WTC11 (cell line): Measurements from ENCODE around the gene INTS11. TPM values are rescaled to one million over a fixed set of nuclear protein-coding genes. Genes with fewer than 3 reads are reported as not detected.

Experiments
- ATAC-seq: fragments of 200-7000 bp; cut with Tn5 transposase; 2 replicates; pipeline ENCODE4 v1.10.0; 2021; ENCODE audit warnings: mild to moderate bottlenecking, moderate library complexity
- CTCF ChIA-PET: fragments of 300-600 bp; sonication (Branson Sonifier 250); formaldehyde crosslinking; loops from one replicate; lab custom pipeline; 2021; ENCODE audit warnings: antibody characterized with exemption; lab: Charles Lee
- POLR2A ChIA-PET: fragments of 350-600 bp; sonication (Branson Sonifier 250); formaldehyde crosslinking; loops from one replicate; lab custom pipeline; 2021; ENCODE audit warnings: antibody characterized with exemption; lab: Charles Lee
- DNase-seq: peaks from one replicate; pipeline ENCODE4 v3.0.0; 2021; ENCODE audit warnings: low spot score
- H3K27ac Mint-ChIP-seq: 2 replicates; pipeline ENCODE4 v1.8.0; 2021; ENCODE audit warnings: mixed read lengths
- H3K27me3 Mint-ChIP-seq: 2 replicates; pipeline ENCODE4 v1.8.0; 2021; ENCODE audit warnings: low read depth, mild to moderate bottlenecking, moderate library complexity, mixed read lengths
- H3K36me3 Mint-ChIP-seq: 2 replicates; pipeline ENCODE4 v1.8.0; 2021; ENCODE audit warnings: mixed read lengths
- H3K4me1 Mint-ChIP-seq: 2 replicates; pipeline ENCODE4 v1.8.0; 2022; ENCODE audit warnings: mixed read lengths
- H3K4me3 Mint-ChIP-seq: 2 replicates; pipeline ENCODE4 v1.8.0; 2021; ENCODE audit warnings: mild to moderate bottlenecking, moderate library complexity, mixed read lengths
- H3K9me3 Mint-ChIP-seq: 2 replicates; pipeline ENCODE4 v1.8.0; 2021; ENCODE audit warnings: mixed read lengths
- ATF2 ChIP-seq: sonication (generic); formaldehyde crosslinking; IDR thresholded peaks from 2 replicates; pipeline ENCODE4 v1.8.1; 2022; ENCODE audit warnings: low read depth, missing genetic modification reagents, borderline replicate concordance
- E2F1 ChIP-seq: sonication (generic); formaldehyde crosslinking; IDR thresholded peaks from 2 replicates; pipeline ENCODE4 v1.8.0; 2022; ENCODE audit warnings: mild to moderate bottlenecking, missing genetic modification reagents
- ESRRA ChIP-seq: sonication (generic); formaldehyde crosslinking; IDR thresholded peaks from 2 replicates; pipeline ENCODE4 v1.8.1; 2022; ENCODE audit warnings: mild to moderate bottlenecking, missing genetic modification reagents, borderline replicate concordance
- ETV6 ChIP-seq: sonication (generic); formaldehyde crosslinking; IDR thresholded peaks from 2 replicates; pipeline ENCODE4 v1.8.1; 2022; ENCODE audit warnings: mild to moderate bottlenecking, missing genetic modification reagents
- MAX ChIP-seq: sonication (generic); formaldehyde crosslinking; IDR thresholded peaks from 2 replicates; pipeline ENCODE4 v1.8.0; 2022; ENCODE audit warnings: mild to moderate bottlenecking, missing genetic modification reagents
- NFATC4 ChIP-seq: fragments of 250-450 bp; sonication (Bioruptor Pico); IDR thresholded peaks from 2 replicates; pipeline ENCODE4 v1.9.0; 2021; ENCODE audit warnings: mild to moderate bottlenecking
- NR1H2 ChIP-seq: sonication (generic); formaldehyde crosslinking; IDR thresholded peaks from 2 replicates; pipeline ENCODE4 v1.9.0; 2021; ENCODE audit warnings: mild to moderate bottlenecking, moderate library complexity, missing genetic modification reagents
- PRDM15 ChIP-seq: sonication (generic); formaldehyde crosslinking; IDR thresholded peaks from 2 replicates; pipeline ENCODE4 v1.8.0; 2022; ENCODE audit warnings: missing genetic modification reagents
- RELA ChIP-seq: sonication (generic); formaldehyde crosslinking; IDR thresholded peaks from 2 replicates; pipeline ENCODE4 v1.8.1; 2022; ENCODE audit warnings: missing genetic modification reagents, mild to moderate bottlenecking, borderline replicate concordance
- TP53 ChIP-seq: sonication (generic); formaldehyde crosslinking; IDR thresholded peaks from 2 replicates; pipeline ENCODE4 v1.8.1; 2023; ENCODE audit warnings: mild to moderate bottlenecking, missing genetic modification reagents
- ZNF396 ChIP-seq: fragments of 250-450 bp; sonication (Bioruptor Pico); IDR thresholded peaks from 2 replicates; pipeline ENCODE4 v1.8.0; 2021; ENCODE audit warnings: mild to moderate bottlenecking, moderate library complexity, borderline replicate concordance
- ZNF512 ChIP-seq: sonication (generic); formaldehyde crosslinking; IDR thresholded peaks from 2 replicates; pipeline ENCODE4 v1.8.1; 2022; ENCODE audit warnings: missing genetic modification reagents, borderline replicate concordance
- total RNA-seq: library from RNA; stranded (reverse); gene quantifications from 3 replicates; pipeline ENCODE4 v1.2.3, GENCODE V29; 2021
- TF ChIP-seq, protein P1 (sequence below): fragments of 250-450 bp; sonication (Bioruptor Pico); IDR thresholded peaks from 2 replicates; pipeline ENCODE4 v1.8.0; 2021; ENCODE audit warnings: mild to moderate bottlenecking

The INTS11 gene
- total RNA-seq, 1 experiment from 2014 or later = 170 TPM

GRCh38 chr1:1347026-1347595 is 22.7 kb upstream of the INTS11 start:
- CTCF ChIA-PET = interaction anchor here (0.6 to 2.3 kb wide), 4 partner anchors 9 to 315 kb away, joined by 3 to 18 read pairs (median 8); no protein-coding TSS in a partner anchor
- Mint-ChIP-seq H3K4me3 (peak overlapping the region; percentile 70), H3K9me3 (no peaks in the 10 kb centered on the region), H3K27ac (no peak overlapping the region), H3K4me1 (peaks cover 10% of the 10 kb centered on the region), H3K27me3 (peaks cover under 1% of the 10 kb centered on the region; the same call in 1 of the 2 replicates), H3K36me3 (no peaks in the 10 kb centered on the region)
- POLR2A ChIA-PET = interaction anchor here (0.6 to 1.8 kb wide), 2 partner anchors 9 to 269 kb away, joined by 3 to 5 read pairs; no protein-coding TSS in a partner anchor
- DNase-seq (no peak), ATAC-seq (no peak)
- TF ChIP-seq, protein P1, sequence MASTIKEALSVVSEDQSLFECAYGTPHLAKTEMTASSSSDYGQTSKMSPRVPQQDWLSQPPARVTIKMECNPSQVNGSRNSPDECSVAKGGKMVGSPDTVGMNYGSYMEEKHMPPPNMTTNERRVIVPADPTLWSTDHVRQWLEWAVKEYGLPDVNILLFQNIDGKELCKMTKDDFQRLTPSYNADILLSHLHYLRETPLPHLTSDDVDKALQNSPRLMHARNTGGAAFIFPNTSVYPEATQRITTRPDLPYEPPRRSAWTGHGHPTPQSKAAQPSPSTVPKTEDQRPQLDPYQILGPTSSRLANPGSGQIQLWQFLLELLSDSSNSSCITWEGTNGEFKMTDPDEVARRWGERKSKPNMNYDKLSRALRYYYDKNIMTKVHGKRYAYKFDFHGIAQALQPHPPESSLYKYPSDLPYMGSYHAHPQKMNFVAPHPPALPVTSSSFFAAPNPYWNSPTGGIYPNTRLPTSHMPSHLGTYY (CRISPR knock-in tag) = no peak
- TF ChIP-seq ETV6 (CRISPR knock-in tag) (no peak), E2F1 (no peak), ZNF512 (CRISPR knock-in tag) (no peak), ATF2 (CRISPR knock-in tag) (no peak), NR1H2 (no peak)

DNA sequence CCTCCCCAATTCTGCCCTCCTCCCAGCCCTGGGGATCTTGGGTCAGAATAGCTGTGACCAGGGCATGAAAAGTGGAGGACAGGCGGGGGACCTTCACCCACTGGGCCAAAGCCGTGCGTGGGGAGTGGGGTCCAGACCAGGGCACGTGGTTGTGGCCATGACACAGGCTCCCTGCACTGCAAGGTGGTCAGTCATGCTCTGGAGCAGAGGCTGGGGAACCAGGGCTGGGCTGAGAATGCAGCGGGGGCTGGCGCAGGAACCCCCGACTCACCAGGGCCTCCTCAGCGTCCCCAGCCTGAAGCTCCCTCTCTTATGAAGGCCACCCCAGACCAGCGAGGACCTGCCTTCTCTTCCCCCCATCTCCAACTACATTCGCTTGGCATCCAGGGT is 22.0 kb upstream of the INTS11 start:
- no peaks in the 10 kb centered on the region for H3K27me3 Mint-ChIP-seq
- CTCF ChIA-PET = interaction anchor here (1.4 to 2.3 kb wide), 2 partner anchors 8 to 158 kb away, joined by 3 to 18 read pairs; no protein-coding TSS in a partner anchor
- no peak overlapping the region for H3K27ac Mint-ChIP-seq
- ATAC-seq (no peak), DNase-seq (no peak)
- H3K4me3 Mint-ChIP-seq = no peak overlapping the region
- peaks cover 2% of the 10 kb centered on the region; the same call in 1 of the 2 replicates for H3K36me3 Mint-ChIP-seq
- no peak for TF ChIP-seq TP53 (CRISPR knock-in tag)
- no peak for TF ChIP-seq ESRRA
- peaks cover 7% of the 10 kb centered on the region for H3K4me1 Mint-ChIP-seq
- POLR2A ChIA-PET = no interaction called here
- no peaks in the 10 kb centered on the region for H3K9me3 Mint-ChIP-seq

GRCh38 chr1:1345860-1346500 is 21.5 kb upstream of the INTS11 start:
- TF ChIP-seq ZNF396 (CRISPR knock-in tag) = no peak
- ChIA-PET CTCF (interaction anchor here (1.0 to 1.4 kb wide), 4 partner anchors 8 to 158 kb away, joined by 3 read pairs; no protein-coding TSS in a partner anchor), POLR2A (no interaction called here)
- peaks cover 5% of the 10 kb centered on the region for H3K9me3 Mint-ChIP-seq
- no peak overlapping the region for H3K4me3 Mint-ChIP-seq
- ATAC-seq (no peak), DNase-seq (no peak)
- peaks cover 7% of the 10 kb centered on the region for H3K4me1 Mint-ChIP-seq
- H3K27ac Mint-ChIP-seq = no peak overlapping the region
- peaks cover 7% of the 10 kb centered on the region for H3K36me3 Mint-ChIP-seq
- no peaks in the 10 kb centered on the region for H3K27me3 Mint-ChIP-seq

DNA sequence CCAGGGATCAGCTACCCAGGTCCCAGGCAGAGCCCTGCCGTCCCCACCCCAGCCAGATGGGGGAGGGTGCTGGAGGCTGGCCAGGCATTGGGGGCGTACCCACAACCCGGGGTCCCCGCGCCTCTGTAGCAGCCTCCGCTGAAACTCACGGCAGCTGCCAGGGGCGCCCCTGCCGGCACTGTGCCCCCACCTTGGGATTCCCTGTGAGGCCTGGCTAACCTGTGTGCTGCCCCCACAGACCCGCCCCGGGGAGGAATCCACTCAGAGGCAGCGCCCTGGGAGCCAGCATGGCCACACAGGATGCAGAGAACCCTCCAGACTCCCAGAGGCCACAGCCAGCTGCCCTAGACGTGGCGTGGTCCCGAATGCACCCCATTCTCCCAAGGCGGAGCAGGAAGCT is 20.9 kb upstream of the INTS11 start:
- POLR2A ChIA-PET = no interaction called here
- Mint-ChIP-seq H3K36me3 (peaks cover 13% of the 10 kb centered on the region), H3K9me3 (peaks cover 8% of the 10 kb centered on the region), H3K4me1 (peaks cover 7% of the 10 kb centered on the region), H3K27ac (no peak overlapping the region), H3K27me3 (no peaks in the 10 kb centered on the region), H3K4me3 (no peak overlapping the region)
- ATAC-seq (no peak), DNase-seq (no peak)
- CTCF ChIA-PET = interaction anchor here (0.8 to 1.4 kb wide), 5 partner anchors 8 to 159 kb away, joined by 3 to 4 read pairs (median 3); no protein-coding TSS in a partner anchor
- TF ChIP-seq RELA (no peak), NFATC4 (CRISPR knock-in tag) (no peak), MAX (CRISPR knock-in tag) (no peak), ZNF512 (CRISPR knock-in tag) (no peak), PRDM15 (no peak)
